ENCODE data around the gene SYT7.

The SYT7 gene

GRCh38 chr11:61569018-61569417 lies 11.9 kb downstream of the SYT7 start:
- H3K4me3 ChIP-seq (ENCODE audit: low read depth, low read length) = no peak overlapping the region
- TF ChIP-seq POLR2A (IDR thresholded peaks at IDR 0.05; ENCODE audit: extremely low read depth, insufficient read length) = no peak
- no peak for TF ChIP-seq MAX (IDR thresholded peaks at IDR 0.05; ENCODE audit: low read depth, low read length)
- no peak for TF ChIP-seq MYC (IDR thresholded peaks at IDR 0.05; ENCODE audit: low read depth, low read length)
- TF ChIP-seq CTCF (IDR thresholded peaks at IDR 0.05; ENCODE audit: low read depth, low read length) = no peak

GRCh38 chr11:61567286-61568061 lies 13.4 kb downstream of the SYT7 start:
- TF ChIP-seq CTCF (IDR thresholded peaks at IDR 0.05; ENCODE audit: low read depth, low read length) = peak; percentile 36
- peak; percentile 99 for TF ChIP-seq MYC (IDR thresholded peaks at IDR 0.05; ENCODE audit: low read depth, low read length)
- peak; percentile 100 for TF ChIP-seq MAX (IDR thresholded peaks at IDR 0.05; ENCODE audit: low read depth, low read length)
- TF ChIP-seq POLR2A (IDR thresholded peaks at IDR 0.05; ENCODE audit: extremely low read depth, insufficient read length) = no peak
- no peak overlapping the region for H3K4me3 ChIP-seq (ENCODE audit: low read depth, low read length)
- DNase-seq (ENCODE audit: low read depth) = peak; percentile 88

More at GRCh38 chr11:61569018-61569417, 11.9 kb downstream of the SYT7 start:
- no peak for DNase-seq (ENCODE audit: low read depth)

- TF ChIP-seq POLR2A (IDR thresholded peaks at IDR 0.05; ENCODE audit: extremely low read depth, insufficient read length) (no peak), CTCF (IDR thresholded peaks at IDR 0.05; ENCODE audit: low read depth, low read length) (no peak), MYC (IDR thresholded peaks at IDR 0.05; ENCODE audit: low read depth, low read length) (no peak), MAX (IDR thresholded peaks at IDR 0.05; ENCODE audit: low read depth, low read length) (no peak)
- no peak for DNase-seq (ENCODE audit: low read depth)
- no peak overlapping the region for H3K4me3 ChIP-seq (ENCODE audit: low read depth, low read length)
Measured at GRCh38 chr11:61564936-61565696, 15.8 kb downstream of the SYT7 start.

GRCh38 chr11:61560751-61561150 lies 20.1 kb downstream of the SYT7 start:
- no peak for TF ChIP-seq CTCF (IDR thresholded peaks at IDR 0.05; ENCODE audit: low read depth, low read length)
- TF ChIP-seq POLR2A (IDR thresholded peaks at IDR 0.05; ENCODE audit: extremely low read depth, insufficient read length) = no peak
- TF ChIP-seq MYC (IDR thresholded peaks at IDR 0.05; ENCODE audit: low read depth, low read length) = no peak
- TF ChIP-seq MAX (IDR thresholded peaks at IDR 0.05; ENCODE audit: low read depth, low read length) = no peak
- DNase-seq (ENCODE audit: low read depth) = no peak
- no peak overlapping the region for H3K4me3 ChIP-seq (ENCODE audit: low read depth, low read length)

GRCh38 chr11:61556621-61557020 lies 24.3 kb downstream of the SYT7 start:
- DNase-seq (ENCODE audit: low read depth) = no peak
- TF ChIP-seq POLR2A (IDR thresholded peaks at IDR 0.05; ENCODE audit: extremely low read depth, insufficient read length) = no peak
- no peak for TF ChIP-seq CTCF (IDR thresholded peaks at IDR 0.05; ENCODE audit: low read depth, low read length)
- H3K4me3 ChIP-seq (ENCODE audit: low read depth, low read length) = no peak overlapping the region

All from NB4 (cell line).